HG02588 (cell line): ENCODE data around the gene PTGDR2.
"Not testable (repeated sequence)": the region's sequence is repeated elsewhere in the genome, so short reads cannot be mapped to it uniquely, and the experiment has no call there.

Experiments
- ATAC-seq: cut with Tn5 transposase; IDR thresholded peaks from one replicate; pipeline ENCODE4 v1.9.1; 2021; ENCODE audit warnings: mild to moderate bottlenecking, moderate library complexity; ENCODE audit not compliant: unreplicated experiment

PTGDR2 gene

DNA sequence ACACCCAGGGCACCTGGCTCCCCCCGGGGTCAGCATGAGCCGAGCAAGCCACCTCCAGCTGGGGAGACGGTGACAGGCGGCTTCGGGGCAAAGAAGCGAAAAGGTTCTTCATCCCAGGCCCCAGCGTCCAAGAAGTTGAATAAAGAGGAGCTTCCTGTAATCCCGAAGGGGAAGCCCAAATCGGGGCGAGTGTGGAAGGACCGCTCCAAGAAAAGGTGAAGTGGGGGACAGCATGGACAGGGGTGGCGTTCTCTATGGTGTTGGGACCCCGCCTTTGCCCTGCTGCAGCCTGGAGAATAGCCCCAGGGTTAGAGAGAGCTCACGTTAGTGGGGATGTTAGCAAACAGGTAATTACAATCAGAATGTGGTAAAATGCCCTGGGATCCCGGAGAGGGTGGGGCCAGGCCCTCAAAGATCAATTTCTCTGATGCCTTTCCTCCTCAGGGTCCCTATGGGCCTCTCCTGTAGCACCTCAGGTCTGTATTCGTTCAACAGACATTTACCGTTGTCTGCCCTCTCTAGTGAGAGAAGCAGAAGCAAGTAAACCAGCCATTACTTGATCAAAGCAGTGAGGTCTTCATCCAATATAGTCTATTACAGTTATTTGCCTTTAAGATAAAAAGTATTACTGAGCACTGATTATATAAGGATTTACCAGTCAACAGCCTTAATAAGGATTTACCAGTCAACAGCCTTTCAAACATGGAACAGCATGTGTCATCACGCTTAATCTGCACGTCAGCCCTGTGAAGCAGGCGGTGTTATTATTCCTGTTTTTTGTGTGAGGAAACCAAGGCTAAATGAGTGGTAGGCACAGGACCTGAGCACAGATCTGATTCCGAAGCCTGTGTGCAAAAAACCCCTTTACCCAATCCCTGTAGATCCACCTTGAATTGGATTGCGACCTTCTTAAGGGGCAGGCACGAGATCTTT is 12.8 kb downstream of the PTGDR2 start:
- ATAC-seq, result no peak

GRCh38 chr11:60841797-60842667 is 13.7 kb downstream of the PTGDR2 start, which contains the start of gene CCDC86:
TSS of gene CCDC86 (plus strand) at chr11:60842113. CDS start at chr11:60842125, 12 bp downstream.
- ATAC-seq, result peak; percentile 87

- no peak for ATAC-seq
Observed at GRCh38 chr11:60840470-60841430, 15.0 kb downstream of the PTGDR2 start.

- no peak for ATAC-seq
Observed at GRCh38 chr11:60838132-60838531, 17.6 kb downstream of the PTGDR2 start.

GRCh38 chr11:60836866-60837515 is 18.8 kb downstream of the PTGDR2 start:
- ATAC-seq, result no peak

DNA sequence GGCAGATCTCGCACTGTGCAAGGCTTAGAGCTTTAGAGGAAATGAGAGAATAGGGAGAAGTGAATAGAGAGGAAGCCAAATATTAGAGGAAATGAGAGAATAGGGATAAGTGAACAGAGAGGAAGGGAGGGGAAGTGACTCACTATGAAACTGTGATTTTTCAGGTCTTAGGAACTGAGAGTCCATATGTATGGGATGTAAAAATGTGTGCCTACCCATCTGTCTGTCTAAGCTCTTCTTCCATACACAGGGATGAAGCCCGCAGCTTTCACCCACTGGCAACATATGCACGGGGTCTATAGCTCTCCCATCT is 20.3 kb downstream of the PTGDR2 start:
- no peak for ATAC-seq

- no peak for ATAC-seq
Observed at GRCh38 chr11:60834742-60835533, 20.8 kb downstream of the PTGDR2 start.

- ATAC-seq, result no peak
Observed at GRCh38 chr11:60831501-60832079, 24.2 kb downstream of the PTGDR2 start.

- peak; percentile 88 for ATAC-seq
Observed at GRCh38 chr11:60831143-60831500, 24.6 kb downstream of the PTGDR2 start.

DNA sequence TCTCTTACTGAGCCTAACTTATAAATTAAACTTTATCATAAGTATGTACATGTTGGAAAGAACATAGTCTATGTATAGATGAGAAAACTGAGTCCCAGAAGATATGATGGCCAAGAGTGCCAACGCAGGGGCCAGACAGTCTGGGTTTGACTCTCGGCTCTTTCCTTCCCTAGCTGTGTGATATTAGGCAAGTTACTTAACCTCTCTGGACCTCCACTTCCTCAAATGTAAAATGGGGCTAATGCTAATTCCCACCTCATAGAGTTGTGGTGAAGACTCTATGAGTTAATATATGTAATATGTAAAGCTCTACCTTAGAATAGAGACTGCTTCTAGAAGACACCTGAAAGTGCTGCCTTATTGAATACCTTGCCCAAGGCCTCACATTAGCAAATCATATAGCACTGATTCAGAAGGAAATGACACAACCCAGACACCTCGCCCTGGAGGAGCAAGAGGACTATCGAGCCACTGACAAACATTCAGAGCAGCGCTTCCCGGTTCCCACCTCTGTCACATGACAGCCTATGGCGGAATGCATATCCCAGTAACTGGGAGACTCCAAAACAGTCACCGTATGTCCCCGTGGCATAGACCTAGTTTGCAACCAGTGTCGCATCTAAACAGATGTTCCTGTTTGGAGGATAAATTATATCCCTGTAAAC is 25.1 kb downstream of the PTGDR2 start:
- ATAC-seq, result peak; percentile 24

GRCh38 chr11:60825790-60826189 is 30.0 kb downstream of the PTGDR2 start:
- ATAC-seq, result no peak

DNA sequence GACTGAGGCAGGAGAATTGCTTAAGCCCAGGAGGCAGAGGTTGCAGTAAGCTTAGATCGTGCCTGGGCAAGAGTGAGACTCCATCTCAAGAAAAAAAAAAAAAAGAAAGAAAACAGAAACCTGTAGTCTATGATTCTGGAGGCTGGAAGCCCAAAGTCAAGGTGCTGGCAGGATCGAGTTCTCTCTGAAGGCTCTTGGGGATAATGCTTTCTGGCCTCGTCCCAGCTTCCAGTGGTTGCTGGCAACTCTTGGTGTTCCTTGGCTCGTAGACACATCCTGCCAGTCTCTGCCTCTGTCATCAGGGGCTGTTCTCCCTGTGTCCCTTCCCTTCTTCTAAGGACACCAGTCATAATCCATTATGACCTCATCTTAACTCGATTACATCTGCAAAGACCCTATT is 30.6 kb downstream of the PTGDR2 start:
- ATAC-seq, result no peak

- not testable (repeated sequence) for ATAC-seq
Observed at GRCh38 chr11:60823745-60824306, 31.9 kb downstream of the PTGDR2 start.

GRCh38 chr11:60821827-60822599 is 33.7 kb downstream of the PTGDR2 start:
- no peak for ATAC-seq

DNA sequence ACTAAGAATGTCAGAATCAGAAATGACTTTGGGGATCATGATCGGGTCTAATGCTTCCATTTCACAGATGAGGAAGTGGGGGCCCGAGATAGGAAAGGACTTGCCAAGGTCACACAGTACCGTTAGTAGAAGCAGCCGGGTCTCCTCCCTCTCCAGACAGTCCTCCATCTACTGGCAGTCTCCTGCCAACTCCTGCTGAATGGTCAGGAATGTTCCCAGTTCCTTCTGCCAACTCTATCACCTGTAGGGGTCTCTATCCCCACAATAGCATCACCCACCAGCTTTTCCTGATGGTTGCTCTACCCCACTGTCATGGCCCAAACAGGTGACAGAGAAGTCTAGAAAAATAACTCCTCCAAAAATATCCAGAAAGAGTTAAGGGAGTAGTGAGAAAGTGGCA is 37.7 kb downstream of the PTGDR2 start:
- no peak for ATAC-seq

- no peak for ATAC-seq
Observed at GRCh38 chr11:60816590-60817157, 39.1 kb downstream of the PTGDR2 start.

- ATAC-seq, result no peak
Observed at GRCh38 chr11:60814112-60814511, 41.6 kb downstream of the PTGDR2 start.
